CD14-positive monocyte (primary cell): ENCODE measurements around the gene CETP. TPM values are rescaled to one million over a fixed set of nuclear protein-coding genes. Genes with fewer than 3 reads are reported as not detected.

Experiments used
- DNase-seq, 3 donors: peaks; one replicate each; pipeline ENCODE4 v3.0.0-alpha.2; 2011 to 2022
- H2AFZ ChIP-seq: 2 replicates; pipeline ENCODE4 v1.6.0; 2012; ENCODE audit warnings: mild to moderate bottlenecking, low read depth, low read length, inconsistent platforms; ENCODE audit not compliant: insufficient read depth, poor library complexity, severe bottlenecking
- H3K27ac ChIP-seq, 2 donors: 1 replicate in 1 of 2; 2 replicates in 1 of 2; pipeline ENCODE4 v1.5.1; 2012 to 2013; ENCODE audit warnings: low read length in 2 of 2, control low read depth in 1 of 2, inconsistent platforms in 1 of 2, low read depth in 1 of 2, mild to moderate bottlenecking in 1 of 2
- H3K27me3 ChIP-seq, 2 donors: one replicate each; pipeline versions ENCODE4 v1.6.0 to v1.6.1; 2011 to 2013; ENCODE audit warnings: low read length in 2 of 2; ENCODE audit not compliant: control insufficient read depth in 2 of 2, insufficient read depth in 2 of 2
- H3K36me3 ChIP-seq, 2 donors: replicated peaks in 1 of 2; 1 replicate in 1 of 2; 2 replicates in 1 of 2; pipeline versions ENCODE4 v1.5.1 to v1.6.1; 2012 to 2013; ENCODE audit warnings: low read length in 2 of 2, control low read depth in 1 of 2, inconsistent platforms in 1 of 2, mild to moderate bottlenecking in 1 of 2; ENCODE audit not compliant: insufficient read depth in 2 of 2, control insufficient read depth in 1 of 2
- H3K4me1 ChIP-seq, 2 donors: 1 replicate in 1 of 2; 2 replicates in 1 of 2; pipeline versions ENCODE4 v1.5.1 to v1.6.1; 2012 to 2013; ENCODE audit warnings: low read length in 2 of 2, control low read depth in 1 of 2, inconsistent platforms in 1 of 2, mild to moderate bottlenecking in 1 of 2, moderate library complexity in 1 of 2; ENCODE audit not compliant: insufficient read depth in 2 of 2, control insufficient read depth in 1 of 2
- H3K4me2 ChIP-seq: replicated peaks from 2 replicates; pipeline ENCODE3; 2012; ENCODE audit warnings: low read length, moderate library complexity, mild to moderate bottlenecking; ENCODE audit not compliant: poor library complexity, severe bottlenecking; ENCODE audit errors: extremely low read depth
- H3K4me3 ChIP-seq, 3 experiments: fragments of 200-600 bp in 1 of 3; sonication (generic) in 1 of 3; replicated peaks in 1 of 3; 1 replicate in 2 of 3; 2 replicates in 1 of 3; pipeline ENCODE4 v1.5.1; 2011 to 2013; ENCODE audit warnings: low read length in 3 of 3, mild to moderate bottlenecking in 3 of 3, control low read depth in 2 of 3, low read depth in 2 of 3, inconsistent platforms in 1 of 3, moderate library complexity in 1 of 3
- H3K79me2 ChIP-seq: 2 replicates; pipeline ENCODE4 v1.6.0; 2012; ENCODE audit warnings: mild to moderate bottlenecking, control low read depth, inconsistent platforms, low read length, moderate library complexity; ENCODE audit not compliant: insufficient read depth
- H3K9ac ChIP-seq: 2 replicates; pipeline ENCODE4 v1.6.0; 2017; ENCODE audit warnings: low read length, mild to moderate bottlenecking; ENCODE audit not compliant: insufficient read depth, poor library complexity, severe bottlenecking
- H3K9me3 ChIP-seq, 2 donors: replicated peaks in 1 of 2; 1 replicate in 1 of 2; 2 replicates in 1 of 2; pipeline versions ENCODE4 v1.5.1 to v1.6.1; 2012 to 2013; ENCODE audit warnings: low read length in 2 of 2, control low read depth in 1 of 2; ENCODE audit not compliant: control insufficient read depth in 1 of 2, insufficient read depth in 1 of 2
- H4K20me1 ChIP-seq: 2 replicates; pipeline ENCODE4 v1.6.0; 2012; ENCODE audit warnings: mild to moderate bottlenecking, low read length, control low read depth, moderate library complexity; ENCODE audit not compliant: insufficient read depth
- H3K27ac Mint-ChIP-seq, 7 donors: one replicate each; pipeline ENCODE4 v1.8.0; 2020; ENCODE audit warnings: mild to moderate bottlenecking in 7 of 7, mixed read lengths in 7 of 7, moderate library complexity in 6 of 7, inconsistent platforms in 2 of 7
- H3K27me3 Mint-ChIP-seq, 3 donors: one replicate each; pipeline ENCODE4 v1.8.0; 2021 to 2022; ENCODE audit warnings: low read depth in 3 of 3, mild to moderate bottlenecking in 3 of 3, mixed read lengths in 3 of 3, moderate library complexity in 3 of 3, inconsistent platforms in 1 of 3
- H3K36me3 Mint-ChIP-seq, 2 donors: one replicate each; pipeline ENCODE4 v1.8.0; 2020; ENCODE audit warnings: mixed read lengths in 2 of 2, inconsistent platforms in 1 of 2, mild to moderate bottlenecking in 1 of 2
- H3K4me1 Mint-ChIP-seq: one replicate; pipeline ENCODE4 v1.8.0; 2020; ENCODE audit warnings: mild to moderate bottlenecking, mixed read lengths
- H3K4me3 Mint-ChIP-seq, 2 donors: one replicate each; pipeline ENCODE4 v1.8.0; 2020; ENCODE audit warnings: mild to moderate bottlenecking in 2 of 2, mixed read lengths in 2 of 2, moderate library complexity in 1 of 2
- H3K9me3 Mint-ChIP-seq, 7 donors: one replicate each; pipeline ENCODE4 v1.8.0; 2020 to 2022; ENCODE audit warnings: mixed read lengths in 7 of 7, mild to moderate bottlenecking in 6 of 7, moderate library complexity in 6 of 7, inconsistent platforms in 2 of 7
- WGBS: methylation state at CpG from one replicate; pipeline ENCODE4 v1.1.5; 2013; ENCODE audit warnings: missing lambda C conversion rate; ENCODE audit not compliant: insufficient coverage; 5-methylcytosine and 5-hydroxymethylcytosine counted together
- intact Hi-C, 2 donors: fragments of 100-400 bp; cut with micrococcal nuclease; formaldehyde crosslinking; loops; one replicate each; pipeline versions ENCODE4 v1.15.0 to v1.15.1; 2023
- polyA plus RNA-seq, 3 donors: library from polyadenylated mRNA; depleted of rRNA in 1 of 3; unstranded in 2 of 3; stranded (reverse) in 1 of 3; fragments of 300-500 nt in 2 of 3; fragments of >200 nt in 1 of 3; fragmentation: Illumina TruSeq in 2 of 3; gene quantifications; 1 replicate in 2 of 3; 2 replicates in 1 of 3; pipeline ENCODE4 v1.2.3, GENCODE V29; 2012 to 2021
- TF ChIP-seq, protein P1 (sequence below): fragments of 200-600 bp; IDR thresholded peaks from one replicate; pipeline ENCODE4 v1.8.0; 2022; ENCODE audit warnings: antibody characterized with exemption, mild to moderate bottlenecking

Gene CETP
- polyA plus RNA-seq, 3 donors, result 0.61 to 2.1 (median 1.3) TPM

- no peak for DNase-seq
- no peaks in the 10 kb centered on the region for H3K9me3 ChIP-seq
- H3K4me2 ChIP-seq, result peak overlapping the region; percentile 6
- no peak overlapping the region for H2AFZ ChIP-seq
- H3K27ac ChIP-seq, result no peak overlapping the region
- no peak overlapping the region for H3K4me3 ChIP-seq
- no peak overlapping the region for H3K9ac ChIP-seq
- H3K79me2 ChIP-seq, result peaks cover 87% of the 10 kb centered on the region
- 100% methylated on average over 2 of the region's 5 CpGs for WGBS
- peaks cover 94% of the 10 kb centered on the region for H4K20me1 ChIP-seq
- TF ChIP-seq, protein P1, sequence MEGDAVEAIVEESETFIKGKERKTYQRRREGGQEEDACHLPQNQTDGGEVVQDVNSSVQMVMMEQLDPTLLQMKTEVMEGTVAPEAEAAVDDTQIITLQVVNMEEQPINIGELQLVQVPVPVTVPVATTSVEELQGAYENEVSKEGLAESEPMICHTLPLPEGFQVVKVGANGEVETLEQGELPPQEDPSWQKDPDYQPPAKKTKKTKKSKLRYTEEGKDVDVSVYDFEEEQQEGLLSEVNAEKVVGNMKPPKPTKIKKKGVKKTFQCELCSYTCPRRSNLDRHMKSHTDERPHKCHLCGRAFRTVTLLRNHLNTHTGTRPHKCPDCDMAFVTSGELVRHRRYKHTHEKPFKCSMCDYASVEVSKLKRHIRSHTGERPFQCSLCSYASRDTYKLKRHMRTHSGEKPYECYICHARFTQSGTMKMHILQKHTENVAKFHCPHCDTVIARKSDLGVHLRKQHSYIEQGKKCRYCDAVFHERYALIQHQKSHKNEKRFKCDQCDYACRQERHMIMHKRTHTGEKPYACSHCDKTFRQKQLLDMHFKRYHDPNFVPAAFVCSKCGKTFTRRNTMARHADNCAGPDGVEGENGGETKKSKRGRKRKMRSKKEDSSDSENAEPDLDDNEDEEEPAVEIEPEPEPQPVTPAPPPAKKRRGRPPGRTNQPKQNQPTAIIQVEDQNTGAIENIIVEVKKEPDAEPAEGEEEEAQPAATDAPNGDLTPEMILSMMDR, result no peak
- peaks cover 23 to 31% of the 10 kb centered on the region in 2 donors for H3K4me1 ChIP-seq
- Mint-ChIP-seq H3K4me3 (no peak overlapping the region), H3K27me3 (no peaks in the 10 kb centered on the region), H3K9me3 (peaks cover 0 to 2% (median 0%) of the 10 kb centered on the region in 7 donors), H3K27ac (no peak overlapping the region), H3K4me1 (peaks cover 32% of the 10 kb centered on the region), H3K36me3 (peaks cover 69 to 81% of the 10 kb centered on the region in 2 donors)
- H3K36me3 ChIP-seq, result peaks cover 65 to 82% of the 10 kb centered on the region in 2 donors
- intact Hi-C loops, result loop anchor here in 1 of 2 donors (10.0 kb wide), 1 partner anchor 62 kb away; no protein-coding TSS in a partner anchor
- no peaks in the 10 kb centered on the region for H3K27me3 ChIP-seq
Observed at GRCh38 chr16:56936491-56936890, 25.3 kb upstream of the CETP start.

DNA sequence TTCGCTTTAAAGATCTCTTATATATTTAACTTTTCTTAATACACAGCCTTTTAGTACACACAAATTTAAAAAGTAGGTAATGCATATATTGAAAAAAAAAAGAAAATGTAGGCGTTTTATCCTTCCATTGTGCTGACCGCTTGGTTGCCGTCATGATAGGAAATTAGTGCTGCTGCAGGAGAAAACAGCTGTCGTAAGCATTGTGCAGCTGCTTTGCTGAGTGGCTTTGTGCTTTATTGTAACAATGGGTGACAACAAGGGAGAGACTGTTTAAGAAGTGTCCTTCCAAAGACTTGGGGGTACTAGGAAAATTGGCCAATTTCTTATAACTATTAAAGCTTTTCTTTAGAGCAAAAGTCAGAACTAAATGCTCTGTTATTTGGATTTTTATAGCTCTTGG lies 24.8 kb upstream of the CETP start:
- Mint-ChIP-seq H3K27me3 (peaks cover 0 to under 1% (median 0%) of the 10 kb centered on the region in 3 donors), H3K36me3 (peaks cover 73 to 86% of the 10 kb centered on the region in 2 donors), H3K4me1 (peaks cover 32% of the 10 kb centered on the region), H3K9me3 (peaks cover 0 to 2% (median 0%) of the 10 kb centered on the region in 7 donors), H3K4me3 (no peak overlapping the region), H3K27ac (no peak overlapping the region)
- Histone ChIP-seq H3K4me2 (no peak overlapping the region), H3K36me3 (peaks cover 69 to 86% of the 10 kb centered on the region in 2 donors), H3K9me3 (no peaks in the 10 kb centered on the region), H2AFZ (no peak overlapping the region), H4K20me1 (peaks cover 98% of the 10 kb centered on the region), H3K4me3 (no peak overlapping the region), H3K9ac (no peak overlapping the region), H3K79me2 (peaks cover 91% of the 10 kb centered on the region), H3K4me1 (peaks cover 22 to 30% of the 10 kb centered on the region in 2 donors), H3K27ac (no peak overlapping the region), H3K27me3 (no peaks in the 10 kb centered on the region)
- 80% methylated on average over 1 of the region's 5 CpGs for WGBS
- TF ChIP-seq, protein P1, result no peak
- no peak for DNase-seq
- intact Hi-C loops, result loop anchor here in 1 of 2 donors (10.0 kb wide), 1 partner anchor 62 kb away; no protein-coding TSS in a partner anchor
